Neural progenitor cell (in vitro differentiated cells): Measurements from ENCODE around the gene NMUR1. TPM values are rescaled to one million over a fixed set of nuclear protein-coding genes. Genes with fewer than 3 reads are reported as not detected.

Experiments
- DNase-seq: peaks from one replicate; pipeline ENCODE4 v3.0.0-alpha.2; 2016; ENCODE audit warnings: low spot score
- H2AFZ ChIP-seq: fragments of 200-600 bp; sonication (generic); replicated peaks from 2 replicates; pipeline ENCODE4 v1.6.1; 2016; ENCODE audit warnings: antibody characterized with exemption
- H3F3A ChIP-seq: fragments of 200-600 bp; sonication (generic); 2 replicates; pipeline ENCODE4 v1.6.1; 2016; ENCODE audit warnings: antibody characterized with exemption, low read depth
- H3K27ac ChIP-seq: fragments of 200-600 bp; sonication (generic); 2 replicates; pipeline ENCODE4 v1.5.1; 2016; ENCODE audit warnings: mild to moderate bottlenecking
- H3K27me3 ChIP-seq: fragments of 200-600 bp; sonication (generic); 2 replicates; pipeline ENCODE4 v1.6.1; 2016; ENCODE audit warnings: mild to moderate bottlenecking, moderate library complexity
- H3K36me3 ChIP-seq: fragments of 200-600 bp; sonication (generic); 2 replicates; pipeline ENCODE4 v1.5.1; 2016
- H3K4me1 ChIP-seq: fragments of 200-600 bp; sonication (generic); 2 replicates; pipeline ENCODE4 v1.6.1; 2016; ENCODE audit warnings: mixed run types
- H3K4me2 ChIP-seq: fragments of 200-600 bp; sonication (generic); 2 replicates; pipeline ENCODE4 v1.6.1; 2016
- H3K4me3 ChIP-seq: fragments of 200-600 bp; sonication (generic); 2 replicates; pipeline ENCODE4 v1.5.1; 2016
- H3K79me2 ChIP-seq: fragments of 200-600 bp; sonication (generic); 2 replicates; pipeline ENCODE4 v1.6.1; 2016; ENCODE audit warnings: low read depth
- H3K9ac ChIP-seq: fragments of 200-600 bp; sonication (generic); 2 replicates; pipeline ENCODE4 v1.6.1; 2016
- H3K9me3 ChIP-seq: fragments of 200-600 bp; sonication (generic); 2 replicates; pipeline ENCODE4 v1.5.1; 2016; ENCODE audit warnings: low read depth
- H4K20me1 ChIP-seq: fragments of 200-600 bp; sonication (generic); 2 replicates; pipeline ENCODE4 v1.6.1; 2016; ENCODE audit warnings: low read depth
- H3K27ac Mint-ChIP-seq: 3 replicates; pipeline ENCODE4 v1.8.0; 2021; ENCODE audit warnings: mixed read lengths
- H3K27me3 Mint-ChIP-seq: 2 replicates; pipeline ENCODE4 v1.8.0; 2022; ENCODE audit warnings: low read depth, mild to moderate bottlenecking, inconsistent platforms, moderate library complexity, mixed read lengths; ENCODE audit not compliant: insufficient read depth
- H3K36me3 Mint-ChIP-seq: 3 replicates; pipeline ENCODE4 v1.8.0; 2021; ENCODE audit warnings: mixed read lengths
- H3K4me1 Mint-ChIP-seq: 3 replicates; pipeline ENCODE4 v1.8.0; 2021; ENCODE audit warnings: mixed read lengths
- H3K4me3 Mint-ChIP-seq: 3 replicates; pipeline ENCODE4 v1.8.0; 2021; ENCODE audit warnings: mild to moderate bottlenecking, moderate library complexity, mixed read lengths
- H3K9me3 Mint-ChIP-seq: 3 replicates; pipeline ENCODE4 v1.8.0; 2020; ENCODE audit warnings: mixed read lengths
- EZH2 ChIP-seq: fragments of 200-600 bp; sonication (generic); IDR thresholded peaks from 2 replicates; pipeline ENCODE4 v1.6.1; 2017; ENCODE audit warnings: antibody characterized with exemption, mild to moderate bottlenecking, moderate library complexity
- EZH2phosphoT487 ChIP-seq: fragments of 200-600 bp; sonication (generic); IDR thresholded peaks from 2 replicates; pipeline ENCODE4 v1.6.1; 2017; ENCODE audit warnings: antibody characterized with exemption
- total RNA-seq: library from RNA; depleted of rRNA; stranded (reverse); fragments of >200 nt; gene quantifications from 2 replicates; pipeline ENCODE4 v1.2.3, GENCODE V29; 2015; ENCODE audit warnings: low replicate concordance
- TF ChIP-seq, protein P1 (sequence below): fragments of 200-600 bp; sonication (generic); IDR thresholded peaks from 2 replicates; pipeline ENCODE4 v1.5.1; 2017; ENCODE audit warnings: antibody characterized with exemption, mild to moderate bottlenecking

Gene NMUR1
- total RNA-seq, 1 donor from 2014 or later: 0.52 TPM

DNA sequence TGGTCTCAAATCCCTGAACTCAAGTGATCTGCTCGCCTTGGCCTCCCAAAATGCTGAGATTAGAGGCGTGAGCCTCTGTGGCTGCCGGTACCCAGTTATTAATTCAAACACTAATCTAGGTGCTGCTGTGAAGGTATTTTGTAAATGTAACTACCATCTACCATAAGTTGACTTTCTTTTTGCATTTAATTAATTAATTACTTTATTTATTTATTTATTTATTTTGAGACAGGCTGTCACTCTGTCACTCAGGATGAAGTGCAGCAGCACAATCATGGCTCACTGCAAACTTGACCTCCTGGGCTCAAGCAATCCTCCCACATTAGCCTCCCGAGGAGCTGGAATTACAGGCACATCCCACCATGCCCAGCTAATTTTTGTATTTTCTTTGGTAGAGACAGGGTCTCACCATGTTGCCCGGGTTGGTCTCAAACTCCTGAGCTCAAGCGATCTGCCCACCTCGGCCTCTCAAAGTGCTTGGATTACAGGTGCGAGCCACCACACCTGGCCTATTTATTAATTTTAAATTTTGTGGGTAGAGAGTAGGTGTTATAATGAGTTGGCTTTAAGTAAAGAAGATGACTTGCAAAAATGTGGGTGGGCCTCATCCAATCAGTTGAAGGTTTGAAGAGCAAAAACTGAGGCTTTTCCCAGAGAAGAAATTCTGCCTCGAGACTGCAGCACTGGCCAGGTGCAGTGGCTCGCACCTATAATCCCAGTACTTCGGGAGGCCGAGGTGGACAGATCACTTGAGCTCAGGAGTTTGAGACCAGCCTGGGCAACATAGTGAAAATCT lies 17.3 kb upstream of the NMUR1 start:
- no peak overlapping the region for H3K9ac ChIP-seq
- H2AFZ ChIP-seq: no peak overlapping the region
- no peaks in the 10 kb centered on the region for H4K20me1 ChIP-seq
- Mint-ChIP-seq H3K9me3 (peaks cover 16% of the 10 kb centered on the region), H3K27ac (no peak overlapping the region), H3K4me3 (no peak overlapping the region), H3K36me3 (no peaks in the 10 kb centered on the region), H3K27me3 (peaks cover 6% of the 10 kb centered on the region), H3K4me1 (peaks cover 2% of the 10 kb centered on the region)
- H3K4me3 ChIP-seq: no peak overlapping the region
- TF ChIP-seq EZH2: no peak
- no peak for TF ChIP-seq EZH2phosphoT487
- TF ChIP-seq, protein P1, sequence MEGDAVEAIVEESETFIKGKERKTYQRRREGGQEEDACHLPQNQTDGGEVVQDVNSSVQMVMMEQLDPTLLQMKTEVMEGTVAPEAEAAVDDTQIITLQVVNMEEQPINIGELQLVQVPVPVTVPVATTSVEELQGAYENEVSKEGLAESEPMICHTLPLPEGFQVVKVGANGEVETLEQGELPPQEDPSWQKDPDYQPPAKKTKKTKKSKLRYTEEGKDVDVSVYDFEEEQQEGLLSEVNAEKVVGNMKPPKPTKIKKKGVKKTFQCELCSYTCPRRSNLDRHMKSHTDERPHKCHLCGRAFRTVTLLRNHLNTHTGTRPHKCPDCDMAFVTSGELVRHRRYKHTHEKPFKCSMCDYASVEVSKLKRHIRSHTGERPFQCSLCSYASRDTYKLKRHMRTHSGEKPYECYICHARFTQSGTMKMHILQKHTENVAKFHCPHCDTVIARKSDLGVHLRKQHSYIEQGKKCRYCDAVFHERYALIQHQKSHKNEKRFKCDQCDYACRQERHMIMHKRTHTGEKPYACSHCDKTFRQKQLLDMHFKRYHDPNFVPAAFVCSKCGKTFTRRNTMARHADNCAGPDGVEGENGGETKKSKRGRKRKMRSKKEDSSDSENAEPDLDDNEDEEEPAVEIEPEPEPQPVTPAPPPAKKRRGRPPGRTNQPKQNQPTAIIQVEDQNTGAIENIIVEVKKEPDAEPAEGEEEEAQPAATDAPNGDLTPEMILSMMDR: no peak
- H3F3A ChIP-seq: no peaks in the 10 kb centered on the region
- DNase-seq: no peak
- H3K79me2 ChIP-seq: no peaks in the 10 kb centered on the region
- H3K4me2 ChIP-seq: no peak overlapping the region
- H3K4me1 ChIP-seq: no peaks in the 10 kb centered on the region
- no peaks in the 10 kb centered on the region for H3K36me3 ChIP-seq
- H3K27me3 ChIP-seq: no peaks in the 10 kb centered on the region
- peaks cover 3% of the 10 kb centered on the region for H3K9me3 ChIP-seq
- H3K27ac ChIP-seq: no peak overlapping the region

DNA sequence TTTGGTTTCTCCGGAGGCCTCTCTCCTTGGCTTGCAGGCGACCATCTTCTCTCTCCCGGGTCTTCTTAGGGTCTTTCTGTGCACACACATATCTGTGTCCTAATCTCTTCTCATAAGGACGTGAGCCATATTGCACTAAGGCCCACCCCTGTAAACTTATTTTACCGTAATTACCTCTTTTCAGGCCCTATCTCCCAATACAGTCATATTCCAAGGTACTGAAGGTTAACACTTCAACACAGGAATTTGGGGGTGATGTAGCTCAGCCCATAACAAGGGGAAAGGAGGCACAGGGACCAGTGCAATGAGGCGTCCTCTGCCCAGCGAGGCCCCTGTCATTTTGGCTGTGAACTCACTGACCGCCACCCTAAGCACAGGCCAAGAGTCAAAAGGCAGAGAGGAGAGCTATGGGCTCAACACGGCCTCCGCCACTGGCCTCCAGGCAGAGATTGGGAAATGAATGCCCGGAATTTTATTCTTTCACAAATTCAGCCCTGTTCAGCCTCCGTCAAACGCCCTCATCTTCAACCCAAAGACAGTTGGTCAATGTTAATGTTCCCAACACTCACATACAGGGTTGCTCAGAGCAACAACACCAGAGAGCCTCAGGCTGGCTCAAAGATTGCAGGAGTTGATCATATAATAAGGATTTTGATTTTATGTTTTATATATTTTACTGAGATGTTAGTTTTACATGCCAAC lies 15.9 kb upstream of the NMUR1 start:
- H3K27me3 Mint-ChIP-seq: peaks cover 12% of the 10 kb centered on the region
- Histone ChIP-seq H3K27ac (no peak overlapping the region), H3K4me3 (no peak overlapping the region), H3K27me3 (no peaks in the 10 kb centered on the region), H3K4me1 (no peaks in the 10 kb centered on the region), H3K79me2 (no peaks in the 10 kb centered on the region), H3K9ac (no peak overlapping the region), H2AFZ (no peak overlapping the region), H3K9me3 (no peaks in the 10 kb centered on the region), H3F3A (no peaks in the 10 kb centered on the region), H3K4me2 (no peak overlapping the region), H4K20me1 (no peaks in the 10 kb centered on the region), H3K36me3 (no peaks in the 10 kb centered on the region)
- no peak overlapping the region for H3K27ac Mint-ChIP-seq
- no peaks in the 10 kb centered on the region for H3K36me3 Mint-ChIP-seq
- H3K4me1 Mint-ChIP-seq: peaks cover 2% of the 10 kb centered on the region
- no peak for DNase-seq
- H3K9me3 Mint-ChIP-seq: peaks cover 17% of the 10 kb centered on the region
- TF ChIP-seq EZH2: no peak
- no peak for TF ChIP-seq EZH2phosphoT487
- TF ChIP-seq, protein P1: no peak
- H3K4me3 Mint-ChIP-seq: no peak overlapping the region

DNA sequence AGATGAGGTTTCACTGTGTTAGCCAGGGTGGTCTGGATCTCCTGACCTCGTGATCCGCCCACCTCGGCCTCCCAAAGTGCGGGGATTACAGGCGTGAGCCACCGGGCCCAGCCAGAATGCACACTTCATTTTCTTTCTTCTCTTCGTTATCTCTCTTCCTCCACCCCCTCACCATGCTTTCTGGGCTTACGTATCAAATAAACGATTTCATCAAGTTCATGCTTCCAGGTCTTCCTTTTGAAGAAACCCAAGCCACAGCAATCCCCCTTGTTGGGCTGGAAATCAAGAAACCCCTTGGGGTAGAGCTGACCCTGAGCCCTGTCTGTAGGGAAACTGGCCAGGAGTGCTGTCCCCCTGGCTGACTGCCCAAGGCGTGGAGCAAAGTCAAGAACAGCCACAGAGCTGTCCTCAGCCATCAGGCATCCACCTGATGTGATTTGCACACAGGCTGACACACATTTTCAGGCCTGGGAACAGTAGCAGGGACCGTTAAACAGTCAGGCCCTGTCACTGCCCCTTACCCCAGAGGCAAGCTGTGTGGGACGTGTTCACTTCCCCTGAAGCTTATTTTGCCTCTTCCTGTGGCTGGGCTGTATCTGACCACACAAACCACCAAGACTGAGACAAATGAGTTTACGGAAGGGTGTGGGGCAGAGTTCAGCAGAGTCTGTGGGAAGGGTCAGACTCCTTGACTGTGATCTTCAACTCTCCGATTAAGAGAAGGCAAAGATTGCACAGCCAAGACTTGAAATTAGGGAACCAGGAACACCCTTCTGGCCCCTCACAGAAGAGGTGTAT lies 15.1 kb upstream of the NMUR1 start:
- H3K36me3 Mint-ChIP-seq: no peaks in the 10 kb centered on the region
- Histone ChIP-seq H3K36me3 (no peaks in the 10 kb centered on the region), H3K4me2 (no peak overlapping the region), H3F3A (no peaks in the 10 kb centered on the region), H3K27ac (no peak overlapping the region), H3K79me2 (no peaks in the 10 kb centered on the region), H3K9ac (no peak overlapping the region), H4K20me1 (no peaks in the 10 kb centered on the region), H3K27me3 (no peaks in the 10 kb centered on the region), H3K9me3 (no peaks in the 10 kb centered on the region), H3K4me3 (no peak overlapping the region), H3K4me1 (no peaks in the 10 kb centered on the region), H2AFZ (no peak overlapping the region)
- peaks cover 14% of the 10 kb centered on the region for H3K9me3 Mint-ChIP-seq
- H3K4me3 Mint-ChIP-seq: no peak overlapping the region
- no peak for TF ChIP-seq EZH2phosphoT487
- TF ChIP-seq, protein P1: no peak
- TF ChIP-seq EZH2: no peak
- DNase-seq: no peak
- H3K27me3 Mint-ChIP-seq: peaks cover 12% of the 10 kb centered on the region
- H3K4me1 Mint-ChIP-seq: peaks cover 2% of the 10 kb centered on the region
- H3K27ac Mint-ChIP-seq: peak overlapping the region; percentile 57
